HTERT RPE-1 (cell line): Measurements from ENCODE around the gene EDC4.
"Not testable (repeated sequence)": the region's sequence is repeated elsewhere in the genome, so short reads cannot be mapped to it uniquely, and the experiment has no call there.

Source experiments
- in situ Hi-C: fragments of 300-500 bp; cut with MboI; formaldehyde crosslinking; loops from 4 replicates; pipeline ENCODE4 v1.14.3; 2020; ENCODE audit warnings: low sequenced_read_pairs

EDC4 gene

DNA sequence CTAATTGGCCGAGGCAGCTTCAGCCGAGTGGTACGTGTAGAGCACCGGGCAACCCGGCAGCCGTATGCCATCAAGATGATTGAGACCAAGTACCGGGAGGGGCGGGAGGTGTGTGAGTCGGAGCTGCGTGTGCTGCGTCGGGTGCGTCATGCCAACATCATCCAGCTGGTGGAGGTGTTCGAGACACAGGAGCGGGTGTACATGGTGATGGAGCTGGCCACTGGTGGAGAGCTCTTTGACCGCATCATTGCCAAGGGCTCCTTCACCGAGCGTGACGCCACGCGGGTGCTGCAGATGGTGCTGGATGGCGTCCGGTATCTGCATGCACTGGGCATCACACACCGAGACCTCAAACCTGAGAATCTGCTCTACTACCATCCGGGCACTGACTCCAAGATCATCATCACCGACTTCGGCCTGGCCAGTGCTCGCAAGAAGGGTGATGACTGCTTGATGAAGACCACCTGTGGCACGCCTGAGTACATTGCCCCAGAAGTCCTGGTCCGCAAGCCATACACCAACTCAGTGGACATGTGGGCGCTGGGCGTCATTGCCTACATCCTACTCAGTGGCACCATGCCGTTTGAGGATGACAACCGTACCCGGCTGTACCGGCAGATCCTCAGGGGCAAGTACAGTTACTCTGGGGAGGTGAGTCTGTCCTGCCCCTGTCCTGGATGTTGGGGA is 36.3 kb downstream of the EDC4 start:
- in situ Hi-C loops: no loop called here

- in situ Hi-C loops: no loop called here
Measured at GRCh38 chr16:67910158-67910557, 37.3 kb downstream of the EDC4 start.

GRCh38 chr16:67914758-67915495 is 42.1 kb downstream of the EDC4 start:
- in situ Hi-C loops: no loop called here

DNA sequence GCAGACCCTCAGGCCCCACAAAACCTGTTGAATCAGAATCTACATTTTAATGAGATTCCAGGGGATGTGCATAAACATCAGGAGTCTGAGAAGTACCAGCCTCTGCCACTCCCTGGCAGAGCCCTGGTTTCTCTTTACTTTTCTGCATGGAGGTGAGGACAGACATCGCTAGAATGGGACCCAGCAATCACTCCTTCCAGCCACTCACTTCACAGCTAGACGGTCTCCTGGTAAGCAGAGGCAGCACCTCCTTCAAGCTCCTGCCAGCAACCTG is 42.6 kb downstream of the EDC4 start:
- in situ Hi-C loops: not testable (repeated sequence)

DNA sequence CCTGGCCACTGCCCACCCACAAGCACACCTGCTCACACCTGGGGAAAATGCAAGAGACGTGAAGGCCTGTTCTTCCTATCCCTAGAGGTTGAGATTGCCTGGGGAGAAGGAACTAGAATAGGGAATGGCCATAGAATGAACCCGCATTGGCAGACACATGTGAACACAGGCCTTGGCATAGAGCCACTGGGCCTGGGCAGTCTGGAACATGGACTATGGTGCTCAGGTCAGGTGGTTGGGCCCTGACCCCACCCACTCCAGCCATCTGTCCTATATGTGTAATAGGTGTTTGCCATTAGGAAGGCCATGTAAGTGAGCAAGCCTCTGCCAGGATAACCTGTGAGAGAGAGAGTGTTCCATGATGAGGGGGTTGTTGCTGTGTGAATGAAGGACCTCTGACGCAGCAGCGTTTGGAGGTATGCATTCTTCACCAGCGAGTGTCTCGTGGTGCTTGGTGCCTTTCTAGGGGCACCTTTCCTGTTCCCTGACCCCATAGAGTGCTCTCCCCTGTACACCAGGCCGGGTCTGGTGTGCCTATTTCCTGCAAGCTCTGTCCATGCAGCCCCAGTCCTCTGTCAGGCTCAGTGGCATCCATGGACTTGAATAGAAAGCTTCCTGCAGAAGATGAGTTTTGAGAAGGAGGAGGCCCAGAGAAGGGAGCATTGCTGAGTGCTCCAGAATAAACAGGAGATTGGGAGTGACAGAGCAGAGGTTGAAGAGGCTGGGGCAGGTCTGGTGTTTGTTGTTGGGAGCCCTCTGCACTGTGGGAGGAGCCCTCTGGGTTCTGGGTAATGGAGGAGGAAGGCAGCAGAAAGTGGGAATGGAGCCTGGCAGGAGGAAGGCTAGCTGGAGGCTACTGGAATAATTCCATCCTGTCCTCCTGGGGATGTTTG is 43.2 kb downstream of the EDC4 start:
- in situ Hi-C loops: no loop called here

- in situ Hi-C loops: no loop called here
Measured at GRCh38 chr16:67917140-67917851, 44.4 kb downstream of the EDC4 start.

DNA sequence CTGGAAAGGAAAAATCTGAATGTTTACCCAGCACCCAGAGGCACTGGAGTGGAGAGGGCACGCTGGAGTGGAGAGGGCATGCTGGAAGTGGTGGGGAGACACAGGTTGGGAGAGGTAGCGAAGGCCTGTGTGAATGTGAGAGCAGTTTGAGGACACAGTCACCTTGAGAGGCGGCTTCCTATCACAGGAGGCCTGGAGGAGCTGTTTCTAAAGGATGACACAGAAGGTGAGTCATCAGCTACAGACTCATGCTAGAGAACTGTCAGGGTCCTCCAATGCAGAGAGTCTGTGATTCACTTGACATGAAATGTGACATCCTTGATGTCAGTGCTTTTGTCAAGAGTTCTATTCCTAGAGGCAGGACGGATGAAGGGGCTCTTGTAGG is 45.0 kb downstream of the EDC4 start:
- in situ Hi-C loops: no loop called here

DNA sequence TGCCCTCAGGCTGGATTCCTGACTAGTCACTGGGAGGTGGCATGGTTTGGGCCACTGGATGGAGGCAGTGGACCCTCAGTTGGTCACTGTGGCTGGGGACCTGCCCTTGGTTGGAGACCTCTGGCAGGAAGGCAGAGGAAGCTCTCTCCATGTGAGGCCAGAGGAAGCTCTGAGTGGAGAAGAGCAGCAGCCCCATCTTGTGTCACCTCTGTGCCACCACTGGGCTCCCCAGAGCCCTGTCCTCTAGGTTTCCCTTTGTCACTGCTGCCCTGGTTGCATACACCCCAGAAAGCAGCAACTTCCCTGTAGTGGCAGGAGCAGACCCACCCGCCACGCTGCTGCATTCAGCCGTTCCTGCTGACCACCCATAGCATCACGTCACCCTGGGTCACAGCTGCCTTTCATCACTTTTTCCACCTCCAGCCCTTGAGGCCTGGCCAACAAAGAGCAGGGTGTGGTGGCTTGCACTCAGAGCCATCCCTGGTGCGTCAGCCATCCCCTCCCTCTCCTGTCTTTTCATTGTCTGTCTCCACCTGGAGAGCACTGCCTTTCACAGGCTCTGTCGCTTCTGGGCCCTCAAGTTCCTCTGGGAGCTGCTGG is 46.9 kb downstream of the EDC4 start:
- in situ Hi-C loops: no loop called here

DNA sequence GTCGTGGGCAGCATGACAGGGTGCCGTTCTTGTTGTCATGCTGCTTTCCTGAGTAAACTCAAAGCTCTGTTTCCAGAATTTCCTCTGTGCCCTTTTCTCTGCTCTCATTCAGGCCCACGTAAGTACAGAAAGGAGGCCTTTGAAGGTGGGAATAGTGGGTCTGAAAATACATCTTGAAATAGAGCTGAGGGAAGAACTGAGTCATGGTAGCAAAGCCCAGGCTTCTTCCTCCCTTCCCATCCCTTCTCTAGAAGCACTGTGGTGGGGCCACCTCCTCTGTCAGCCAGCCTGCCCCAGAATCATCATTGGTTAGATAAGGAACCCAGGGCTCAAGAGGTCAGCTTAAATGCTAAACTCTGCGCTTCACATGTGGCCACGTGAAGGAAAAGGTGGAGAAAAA is 49.4 kb downstream of the EDC4 start:
- in situ Hi-C loops: no loop called here

DNA sequence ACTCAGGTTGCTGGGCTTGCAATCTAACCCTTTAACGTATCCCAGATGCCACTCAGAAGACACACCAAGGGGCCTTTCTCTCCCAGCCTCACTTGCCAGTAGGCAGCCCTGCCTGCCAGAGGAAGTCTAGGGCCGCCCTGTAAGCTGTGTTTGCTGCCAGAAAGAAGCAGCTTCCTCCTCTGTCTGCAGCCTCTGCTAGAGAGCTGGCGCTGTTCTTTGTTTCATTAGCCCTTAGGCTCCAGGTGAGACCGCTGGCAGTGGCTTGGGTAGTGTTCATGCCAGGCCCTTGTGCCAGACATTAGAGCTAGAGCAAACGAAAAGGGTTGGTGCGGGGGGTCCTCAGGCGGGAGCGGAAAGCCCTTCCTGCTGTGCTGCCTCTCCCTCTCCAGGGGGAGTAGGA is 49.9 kb downstream of the EDC4 start:
- in situ Hi-C loops: no loop called here

- in situ Hi-C loops: no loop called here
Measured at GRCh38 chr16:67923414-67924116, 50.7 kb downstream of the EDC4 start.

DNA sequence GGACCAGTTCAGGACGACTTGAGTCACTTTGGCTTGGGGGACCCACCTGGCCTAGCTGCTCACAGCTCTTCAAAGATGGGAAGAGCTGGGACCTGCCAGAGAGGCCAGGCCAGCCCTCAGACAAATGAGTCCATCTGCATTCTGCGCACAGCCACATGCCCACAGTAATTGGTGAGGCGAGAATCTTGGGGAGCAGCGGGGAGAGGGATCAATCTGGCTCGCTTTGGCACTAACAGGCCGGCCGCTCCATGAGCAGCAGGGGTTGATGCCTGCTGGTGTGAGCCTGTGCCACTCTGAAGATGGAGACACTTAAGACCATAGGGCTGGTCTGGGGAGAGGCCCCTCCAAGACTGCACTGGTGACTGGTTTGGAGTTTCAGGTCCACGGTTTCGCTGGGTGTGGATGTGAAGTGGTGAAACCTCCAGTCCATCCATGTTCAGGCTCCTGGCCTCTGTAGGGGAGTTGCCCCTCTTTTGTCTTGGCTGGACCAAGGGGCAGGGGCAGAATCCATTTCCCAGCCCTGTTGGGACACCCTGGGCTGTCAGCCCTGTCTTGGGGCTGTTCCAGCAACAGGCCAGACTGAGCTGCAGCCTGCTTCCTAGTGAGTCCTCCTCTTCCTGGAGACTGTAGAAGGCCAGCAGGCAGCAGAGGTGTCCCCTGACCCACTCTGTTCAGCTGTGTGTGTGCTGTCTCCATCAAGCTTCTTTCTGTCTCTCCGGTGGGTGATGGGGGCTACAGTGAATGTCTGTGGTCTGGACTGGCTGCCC is 51.5 kb downstream of the EDC4 start:
- in situ Hi-C loops: no loop called here

DNA sequence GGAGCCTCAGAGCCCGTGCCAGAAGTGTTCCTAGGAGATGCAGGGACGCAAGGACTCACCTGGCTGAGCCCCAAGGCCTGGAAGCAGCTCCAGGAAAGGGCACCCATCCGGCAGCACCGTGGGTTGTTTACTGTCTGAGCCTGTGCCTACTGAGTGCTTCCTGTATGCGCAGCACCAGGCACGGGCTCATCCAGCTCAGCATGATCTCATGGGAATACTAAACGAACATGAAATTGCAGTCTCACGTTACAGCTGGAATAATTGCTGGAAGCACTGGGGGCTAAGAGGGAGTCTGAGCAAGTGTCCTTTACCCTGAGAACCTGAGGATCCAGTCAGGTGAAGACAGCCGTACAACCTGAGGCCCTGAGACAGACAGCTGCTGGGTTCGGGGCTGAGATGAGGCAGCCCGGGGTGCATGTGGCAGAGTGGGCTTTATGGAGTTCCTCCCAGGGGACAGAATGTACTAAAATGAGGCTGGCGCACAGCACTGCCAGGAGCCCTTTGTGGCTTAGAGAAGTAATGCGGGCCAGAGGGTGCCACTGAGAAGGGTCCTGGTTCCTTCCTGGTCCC is 53.4 kb downstream of the EDC4 start:
- in situ Hi-C loops: no loop called here

DNA sequence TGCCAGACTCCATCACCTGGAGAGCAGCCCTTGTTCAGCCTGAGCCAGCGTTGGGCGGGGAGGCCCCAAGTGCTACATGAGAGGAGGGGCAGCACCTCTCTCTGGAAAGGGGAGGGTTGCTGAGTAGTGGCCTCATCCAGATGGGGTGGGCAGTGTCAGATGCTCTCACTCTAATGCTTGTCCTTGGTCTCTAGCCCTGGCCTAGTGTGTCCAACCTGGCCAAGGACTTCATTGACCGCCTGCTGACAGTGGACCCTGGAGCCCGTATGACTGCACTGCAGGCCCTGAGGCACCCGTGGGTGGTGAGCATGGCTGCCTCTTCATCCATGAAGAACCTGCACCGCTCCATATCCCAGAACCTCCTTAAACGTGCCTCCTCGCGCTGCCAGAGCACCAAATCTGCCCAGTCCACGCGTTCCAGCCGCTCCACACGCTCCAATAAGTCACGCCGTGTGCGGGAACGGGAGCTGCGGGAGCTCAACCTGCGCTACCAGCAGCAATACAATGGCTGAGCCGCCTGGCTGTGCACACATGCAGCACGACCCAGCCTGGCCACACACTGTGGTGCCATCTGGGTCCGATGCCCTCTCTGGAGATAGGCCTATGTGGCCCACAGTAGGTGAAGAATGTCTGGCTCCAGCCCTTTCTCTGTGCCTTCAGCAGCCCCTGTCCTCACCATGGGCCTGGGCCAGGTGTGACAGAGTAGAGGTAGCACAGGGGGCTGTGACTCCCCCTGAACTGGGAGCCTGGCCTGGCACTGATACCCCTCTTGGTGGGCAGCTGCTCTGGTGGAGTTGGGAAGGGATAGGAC is 54.5 kb downstream of the EDC4 start:
- in situ Hi-C loops: no loop called here

- in situ Hi-C loops: no loop called here
Measured at GRCh38 chr16:67928147-67928546, 55.3 kb downstream of the EDC4 start.

GRCh38 chr16:67928561-67929364 is 55.9 kb downstream of the EDC4 start:
- in situ Hi-C loops: no loop called here

DNA sequence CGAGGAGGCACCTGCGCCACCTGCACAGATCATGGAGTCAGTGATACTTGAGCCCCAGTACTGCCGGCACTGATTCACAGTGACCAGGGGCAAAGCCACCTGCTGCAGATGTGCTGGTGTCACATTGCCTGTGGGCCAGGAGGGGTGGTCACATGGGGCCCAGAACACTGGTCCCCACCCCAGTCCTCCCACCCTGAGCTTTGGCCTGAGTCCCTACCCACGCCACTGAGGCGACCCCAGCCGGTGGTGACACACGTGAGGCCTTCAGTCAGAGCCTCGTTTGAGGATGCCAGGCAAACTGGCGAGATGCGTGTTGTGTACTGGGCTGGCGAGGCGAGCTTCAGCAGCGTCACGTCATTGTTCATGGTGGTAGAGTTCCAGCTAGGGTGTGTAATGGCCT is 57.3 kb downstream of the EDC4 start:
- in situ Hi-C loops: no loop called here
